ENCODE data around the gene MYF5. TPM values are rescaled to one million over a fixed set of nuclear protein-coding genes. Genes with fewer than 3 reads are reported as not detected.

Gene MYF5
- total RNA-seq, 2 experiments from 2014 or later, result not detected

- Mint-ChIP-seq H3K4me3 (no peak overlapping the region), H3K27me3 (no peaks in the 10 kb centered on the region), H3K9me3 (no peaks in the 10 kb centered on the region), H3K27ac (no peak overlapping the region), H3K36me3 (ENCODE audit: low read depth) (no peaks in the 10 kb centered on the region), H3K4me1 (no peaks in the 10 kb centered on the region)
- CTCF ChIA-PET, result no interaction called here
- no peak for DNase-seq
- POLR2A ChIA-PET, result no interaction called here
Measured at GRCh38 chr12:80756875-80757274, 40.2 kb downstream of the MYF5 start.

- H3K9me3 Mint-ChIP-seq, result no peaks in the 10 kb centered on the region
- no peaks in the 10 kb centered on the region for H3K4me1 Mint-ChIP-seq
- H3K27ac Mint-ChIP-seq, result no peak overlapping the region
- ChIA-PET CTCF (no interaction called here), POLR2A (no interaction called here)
- no peaks in the 10 kb centered on the region for H3K36me3 Mint-ChIP-seq (ENCODE audit: low read depth)
- no peak overlapping the region for H3K4me3 Mint-ChIP-seq
- no peak for DNase-seq
- H3K27me3 Mint-ChIP-seq, result no peaks in the 10 kb centered on the region
Measured at GRCh38 chr12:80761838-80762237, 45.1 kb downstream of the MYF5 start.

GRCh38 chr12:80763874-80764273, 47.2 kb downstream of the MYF5 start:
- H3K9me3 Mint-ChIP-seq, result no peaks in the 10 kb centered on the region
- H3K27ac Mint-ChIP-seq, result no peak overlapping the region
- H3K4me3 Mint-ChIP-seq, result no peak overlapping the region
- no peak for DNase-seq
- no peaks in the 10 kb centered on the region for H3K4me1 Mint-ChIP-seq
- H3K36me3 Mint-ChIP-seq (ENCODE audit: low read depth), result no peaks in the 10 kb centered on the region
- ChIA-PET CTCF (interaction anchor here (0.7 kb wide), 1 partner anchor 9 kb away, joined by 3 read pairs; no protein-coding TSS in a partner anchor), POLR2A (no interaction called here)
- no peaks in the 10 kb centered on the region for H3K27me3 Mint-ChIP-seq

GRCh38 chr12:80766210-80766609, 49.5 kb downstream of the MYF5 start:
- ChIA-PET POLR2A (no interaction called here), CTCF (no interaction called here)
- Mint-ChIP-seq H3K4me1 (no peaks in the 10 kb centered on the region), H3K9me3 (no peaks in the 10 kb centered on the region), H3K36me3 (ENCODE audit: low read depth) (no peaks in the 10 kb centered on the region), H3K4me3 (no peak overlapping the region), H3K27ac (no peak overlapping the region), H3K27me3 (peaks cover 2% of the 10 kb centered on the region)
- DNase-seq, result no peak

- POLR2A ChIA-PET, result no interaction called here
- DNase-seq, result no peak
- no peaks in the 10 kb centered on the region for H3K9me3 Mint-ChIP-seq
- peaks cover 2% of the 10 kb centered on the region for H3K27me3 Mint-ChIP-seq
- no peak overlapping the region for H3K4me3 Mint-ChIP-seq
- H3K4me1 Mint-ChIP-seq, result no peaks in the 10 kb centered on the region
- CTCF ChIA-PET, result no interaction called here
- no peak overlapping the region for H3K27ac Mint-ChIP-seq
- H3K36me3 Mint-ChIP-seq (ENCODE audit: low read depth), result no peaks in the 10 kb centered on the region
Measured at GRCh38 chr12:80766897-80767296, 50.2 kb downstream of the MYF5 start.

Other genes starting within 250 kb of the MYF5 start
- not detected for gene MYF6, start 9.3 kb upstream of the MYF5 start, total RNA-seq
- gene LIN7A, start 221.0 kb downstream of the MYF5 start, total RNA-seq, result not detected